Peyer's patch (tissue), 4 donors: ENCODE measurements around the gene RAB31. TPM values are rescaled to one million over a fixed set of nuclear protein-coding genes. Genes with fewer than 3 reads are reported as not detected.

ENCODE experiments used
- DNase-seq, 3 donors: peaks; one replicate each; pipeline ENCODE4 v3.0.0-alpha.2; 2017 to 2019
- H3K27ac ChIP-seq, 4 donors: fragments of 200-600 bp; sonication (generic); one replicate each; pipeline ENCODE4 v1.5.1; 2016 to 2019
- H3K27me3 ChIP-seq, 2 donors: fragments of 200-600 bp; sonication (generic); one replicate each; pipeline ENCODE4 v1.5.1; 2019
- H3K36me3 ChIP-seq, 3 donors: fragments of 200-600 bp; sonication (generic); one replicate each; pipeline ENCODE4 v1.5.1; 2016 to 2019
- H3K4me1 ChIP-seq, 4 donors: fragments of 200-600 bp; sonication (generic); one replicate each; pipeline ENCODE4 v1.5.1; 2016 to 2019
- H3K4me3 ChIP-seq, 4 donors: fragments of 200-600 bp; sonication (generic); 1 replicate in 3 of 4; 2 replicates in 1 of 4; pipeline ENCODE4 v1.5.1; 2016 to 2019; ENCODE audit warnings: mild to moderate bottlenecking in 1 of 4
- H3K9me3 ChIP-seq, 4 donors: fragments of 200-600 bp; sonication (generic); one replicate each; pipeline ENCODE4 v1.5.1; 2016 to 2019; ENCODE audit warnings: mild to moderate bottlenecking in 1 of 4
- CTCF ChIP-seq, 6 experiments: fragments of 450-650 bp in 4 of 6; fragments of 200-600 bp in 2 of 6; sonication (generic) in 1 of 6; IDR thresholded peaks; one replicate each; pipeline ENCODE4 v1.5.1; 2017 to 2019; ENCODE audit warnings: antibody characterized with exemption in 6 of 6, mild to moderate bottlenecking in 3 of 6, moderate library complexity in 1 of 6
- POLR2A ChIP-seq, 2 donors: fragments of 450-650 bp; IDR thresholded peaks; one replicate each; pipeline ENCODE4 v1.5.1; 2017; ENCODE audit warnings: antibody characterized with exemption in 2 of 2, mild to moderate bottlenecking in 2 of 2, moderate library complexity in 2 of 2
- total RNA-seq, 4 donors: library from RNA; depleted of rRNA; stranded (reverse); fragments of >200 nt; gene quantifications; one replicate each; pipeline ENCODE4 v1.1.0, GENCODE V29; 2016

Gene RAB31
- total RNA-seq, 4 donors from 2014 or later = 6.2 to 66.8 (median 17.7) TPM

GRCh38 chr18:9786631-9787030, 78.5 kb downstream of the RAB31 start:
- H3K4me3 ChIP-seq = no peak overlapping the region
- no peak for TF ChIP-seq CTCF (IDR thresholded peaks at IDR 0.05)
- no peak for TF ChIP-seq POLR2A (IDR thresholded peaks at IDR 0.05)
- no peaks in the 10 kb centered on the region for H3K9me3 ChIP-seq
- DNase-seq = no peak
- no peaks in the 10 kb centered on the region for H3K36me3 ChIP-seq
- H3K4me1 ChIP-seq = no peaks in the 10 kb centered on the region
- H3K27ac ChIP-seq = no peak overlapping the region
- H3K27me3 ChIP-seq = no peaks in the 10 kb centered on the region

- TF ChIP-seq CTCF (IDR thresholded peaks at IDR 0.05) = no peak
- no peak for TF ChIP-seq POLR2A (IDR thresholded peaks at IDR 0.05)
- H3K27ac ChIP-seq = no peak overlapping the region
- no peak overlapping the region for H3K4me3 ChIP-seq
- no peaks in the 10 kb centered on the region for H3K4me1 ChIP-seq
- H3K36me3 ChIP-seq = no peaks in the 10 kb centered on the region
- H3K9me3 ChIP-seq = no peaks in the 10 kb centered on the region
- no peak for DNase-seq
- no peaks in the 10 kb centered on the region for H3K27me3 ChIP-seq
Measured at GRCh38 chr18:9787036-9787435, 78.9 kb downstream of the RAB31 start.

GRCh38 chr18:9787712-9788111, 79.6 kb downstream of the RAB31 start:
- DNase-seq = no peak

GRCh38 chr18:9788140-9788539, 80.0 kb downstream of the RAB31 start:
- Histone ChIP-seq H3K27ac (no peak overlapping the region), H3K36me3 (no peaks in the 10 kb centered on the region), H3K4me1 (no peaks in the 10 kb centered on the region), H3K27me3 (no peaks in the 10 kb centered on the region), H3K9me3 (no peaks in the 10 kb centered on the region), H3K4me3 (no peak overlapping the region)
- no peak for TF ChIP-seq CTCF (IDR thresholded peaks at IDR 0.05)
- TF ChIP-seq POLR2A (IDR thresholded peaks at IDR 0.05) = no peak
- DNase-seq = no peak

More at GRCh38 chr18:9787712-9788111, 79.6 kb downstream of the RAB31 start:
- Histone ChIP-seq H3K4me1 (no peaks in the 10 kb centered on the region), H3K36me3 (no peaks in the 10 kb centered on the region), H3K27ac (no peak overlapping the region), H3K9me3 (no peaks in the 10 kb centered on the region), H3K27me3 (no peaks in the 10 kb centered on the region), H3K4me3 (no peak overlapping the region)
- TF ChIP-seq POLR2A (IDR thresholded peaks at IDR 0.05) = no peak
- no peak for TF ChIP-seq CTCF (IDR thresholded peaks at IDR 0.05)

GRCh38 chr18:9788860-9789259, 80.8 kb downstream of the RAB31 start:
- Histone ChIP-seq H3K4me1 (no peaks in the 10 kb centered on the region), H3K27me3 (no peaks in the 10 kb centered on the region), H3K9me3 (no peaks in the 10 kb centered on the region), H3K36me3 (no peaks in the 10 kb centered on the region), H3K27ac (no peak overlapping the region), H3K4me3 (no peak overlapping the region)
- no peak for DNase-seq
- TF ChIP-seq POLR2A (IDR thresholded peaks at IDR 0.05) (no peak), CTCF (IDR thresholded peaks at IDR 0.05) (no peak)

- H3K36me3 ChIP-seq = no peaks in the 10 kb centered on the region
- TF ChIP-seq CTCF (IDR thresholded peaks at IDR 0.05) (no peak), POLR2A (IDR thresholded peaks at IDR 0.05) (no peak)
- no peak overlapping the region for H3K4me3 ChIP-seq
- no peaks in the 10 kb centered on the region for H3K9me3 ChIP-seq
- no peaks in the 10 kb centered on the region for H3K4me1 ChIP-seq
- H3K27me3 ChIP-seq = no peaks in the 10 kb centered on the region
- DNase-seq = no peak
- no peak overlapping the region for H3K27ac ChIP-seq
Measured at GRCh38 chr18:9790261-9790660, 82.2 kb downstream of the RAB31 start.
